GM19324 (cell line): ENCODE measurements around the gene FBXL17.

ENCODE experiments used
- ATAC-seq: cut with Tn5 transposase; IDR thresholded peaks from one replicate; pipeline ENCODE4 v1.9.1; 2021; ENCODE audit warnings: mild to moderate bottlenecking, moderate library complexity; ENCODE audit not compliant: unreplicated experiment, low FRiP score

FBXL17 gene

DNA sequence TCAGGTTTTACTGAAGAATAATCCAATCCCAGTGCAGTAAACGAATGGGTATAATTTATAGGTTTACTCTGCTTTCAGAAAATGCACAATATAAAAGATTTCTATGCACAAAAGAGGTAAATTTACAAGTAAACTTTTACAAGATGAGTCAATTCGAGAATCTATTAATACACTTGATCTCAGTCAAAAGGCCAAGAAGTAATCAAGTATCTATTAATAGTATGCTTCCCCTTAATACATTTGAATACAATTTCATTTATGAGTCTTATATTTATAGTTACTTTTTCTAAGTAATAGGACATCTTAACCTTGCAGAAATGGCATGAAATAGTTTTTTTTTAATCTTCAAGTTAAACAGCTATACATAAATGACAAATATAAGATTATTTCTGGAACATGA is 355.9 kb downstream of the FBXL17 start:
- ATAC-seq, result no peak

DNA sequence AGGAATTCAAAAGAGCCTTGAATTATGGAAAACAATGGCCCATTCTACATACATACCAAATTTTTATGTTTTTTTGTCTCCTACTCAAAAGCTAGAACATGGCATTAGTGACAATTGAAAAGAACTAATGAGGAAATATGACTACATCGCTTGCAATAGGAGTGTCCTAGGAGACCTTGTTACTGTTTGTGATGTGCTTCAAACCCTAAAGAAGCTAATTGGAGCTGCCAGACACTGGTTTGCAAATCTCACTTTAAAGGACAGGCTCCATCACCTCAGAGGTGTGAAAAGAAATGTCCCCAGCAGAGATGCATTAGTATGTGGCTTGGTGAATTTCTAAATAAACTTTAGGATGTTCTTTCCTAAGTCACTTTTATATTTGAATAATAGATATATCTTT is 356.9 kb downstream of the FBXL17 start:
- ATAC-seq, result no peak

GRCh38 chr5:108016101-108016500 is 365.8 kb downstream of the FBXL17 start:
- ATAC-seq, result no peak

DNA sequence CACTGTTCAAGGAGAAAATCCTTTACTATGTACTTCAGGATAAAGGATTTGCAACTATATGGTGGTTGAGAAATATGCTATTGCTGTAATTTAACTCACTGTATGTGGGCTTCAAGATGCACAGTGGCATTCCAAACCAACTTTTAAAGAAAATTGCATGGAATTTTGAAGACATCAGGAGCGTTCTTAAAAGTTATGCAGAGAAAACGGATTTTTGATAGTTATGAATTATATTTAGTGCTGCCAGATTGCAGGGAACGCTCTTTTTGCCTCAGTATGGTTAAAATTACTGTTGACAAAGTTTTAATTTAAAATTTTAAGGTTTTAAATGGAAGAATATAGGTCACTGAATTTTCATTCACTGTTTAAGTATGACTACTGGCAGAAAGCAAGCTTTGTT is 375.1 kb downstream of the FBXL17 start:
- no peak for ATAC-seq

- ATAC-seq, result peak; percentile 88
Observed at GRCh38 chr5:108003178-108003577, 378.7 kb downstream of the FBXL17 start.

DNA sequence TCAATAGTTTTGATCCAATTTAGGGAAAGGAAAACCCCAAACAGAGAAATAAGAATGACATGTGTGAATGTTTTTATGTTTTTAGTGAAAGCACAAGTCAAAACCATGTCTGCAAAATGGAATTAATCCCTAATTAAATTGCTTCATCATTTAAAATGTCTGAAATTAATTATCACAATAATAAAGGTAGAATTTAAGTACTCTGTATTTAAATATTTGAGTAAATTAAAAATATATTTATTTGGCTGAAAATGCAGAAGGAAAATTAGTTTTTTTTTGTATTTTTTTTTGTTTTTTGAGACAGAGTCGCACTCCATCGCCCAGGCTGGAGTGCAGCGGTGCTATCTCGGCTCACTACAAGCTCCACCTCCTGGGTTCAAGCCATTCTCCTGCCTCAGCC is 380.7 kb downstream of the FBXL17 start:
- ATAC-seq, result no peak

GRCh38 chr5:107997338-107997980 is 384.4 kb downstream of the FBXL17 start:
- ATAC-seq, result no peak

- ATAC-seq, result no peak
Observed at GRCh38 chr5:107993341-107993740, 388.6 kb downstream of the FBXL17 start.

GRCh38 chr5:107990881-107991810 is 390.8 kb downstream of the FBXL17 start:
- ATAC-seq, result peak; percentile 95

- ATAC-seq, result no peak
Observed at GRCh38 chr5:107985144-107985543, 396.8 kb downstream of the FBXL17 start.

DNA sequence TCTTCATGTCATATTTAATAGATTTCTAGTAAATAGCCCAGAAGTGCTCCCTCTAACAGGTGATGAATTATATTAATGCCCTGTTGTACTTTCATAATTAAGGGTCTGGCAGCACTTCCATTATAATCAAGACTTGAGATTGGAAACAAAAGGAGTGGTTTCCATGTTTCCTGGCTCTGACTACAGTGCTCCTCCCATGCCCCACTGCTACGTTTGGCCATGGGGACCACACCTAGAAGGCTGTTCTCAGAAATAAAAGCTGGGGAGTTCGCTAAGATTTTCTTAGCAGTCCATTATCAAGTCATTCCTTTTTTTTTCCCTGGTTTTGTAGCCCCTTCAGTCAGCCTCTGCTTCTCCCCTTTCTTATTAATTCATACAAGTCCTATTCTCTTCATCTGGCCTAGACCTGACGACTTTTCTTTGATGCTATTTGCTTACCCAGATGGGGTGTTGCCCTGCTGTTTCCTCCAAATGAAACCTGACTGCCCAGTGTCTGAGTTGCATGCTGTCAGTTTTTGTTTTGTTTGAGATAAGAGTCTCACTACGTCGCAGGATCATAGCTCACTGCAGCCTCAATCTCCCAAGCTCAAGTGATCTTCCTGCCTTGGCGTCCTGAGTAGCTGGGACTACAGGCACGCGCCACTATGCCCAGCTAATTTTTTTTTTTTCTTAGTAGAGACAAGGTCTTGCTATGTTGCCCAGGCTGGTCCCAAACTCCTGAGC is 399.0 kb downstream of the FBXL17 start:
- ATAC-seq, result no peak

DNA sequence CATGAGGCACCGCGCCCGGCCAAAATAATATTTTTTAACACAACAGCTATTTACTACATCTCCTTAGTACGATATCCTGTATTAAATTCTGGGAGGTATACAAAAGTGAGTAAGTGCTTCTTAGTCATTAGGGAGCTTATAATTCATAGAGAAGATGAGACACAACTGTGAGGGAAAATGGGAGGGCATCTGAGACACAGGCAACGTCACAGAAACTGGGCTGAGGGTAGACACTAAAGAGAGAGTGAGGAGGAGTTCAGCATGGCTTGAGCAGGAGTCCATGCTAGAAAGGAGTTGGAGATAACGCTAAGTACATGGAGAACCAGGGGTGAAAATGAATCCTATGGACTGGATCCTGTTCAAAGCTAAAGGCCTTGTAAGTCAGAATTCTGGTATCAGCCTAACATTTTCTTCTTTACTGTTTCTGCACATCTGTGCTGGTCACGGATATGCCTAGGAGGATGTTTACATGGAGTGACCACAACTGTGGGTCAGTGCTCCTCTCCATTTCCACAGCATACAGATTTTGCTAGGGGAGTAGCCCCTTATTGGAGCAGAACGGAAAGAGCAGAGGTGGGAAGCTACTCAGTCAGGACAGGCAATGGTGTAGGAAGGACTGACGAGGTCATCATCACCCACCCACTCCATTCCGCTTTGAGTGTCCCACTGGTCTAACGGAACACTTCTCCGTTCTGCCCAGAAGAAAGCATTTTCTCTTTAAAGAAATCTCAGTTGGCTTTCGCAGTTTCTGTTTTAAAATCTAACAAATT is 400.8 kb downstream of the FBXL17 start:
- ATAC-seq, result no peak

DNA sequence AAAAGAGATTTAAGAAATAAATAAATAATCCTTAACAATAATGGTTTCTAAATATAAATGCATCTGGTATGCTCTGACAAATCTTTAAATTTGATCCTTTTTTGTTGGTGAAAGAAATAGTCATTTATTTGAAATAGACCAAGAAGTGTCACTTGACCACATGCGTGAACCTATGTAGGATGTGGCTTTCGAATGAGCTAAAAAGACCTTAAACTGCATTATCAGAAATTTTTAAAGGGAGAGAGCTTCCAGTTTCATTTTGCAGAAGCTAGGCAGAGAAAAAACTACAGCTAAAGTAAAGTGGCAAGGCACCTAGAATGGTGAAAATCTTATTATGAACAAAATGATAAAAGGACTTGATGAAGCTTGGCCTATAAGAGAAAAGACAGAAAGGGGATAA is 402.0 kb downstream of the FBXL17 start:
- ATAC-seq, result no peak

GRCh38 chr5:107979291-107979690 is 402.6 kb downstream of the FBXL17 start:
- no peak for ATAC-seq

DNA sequence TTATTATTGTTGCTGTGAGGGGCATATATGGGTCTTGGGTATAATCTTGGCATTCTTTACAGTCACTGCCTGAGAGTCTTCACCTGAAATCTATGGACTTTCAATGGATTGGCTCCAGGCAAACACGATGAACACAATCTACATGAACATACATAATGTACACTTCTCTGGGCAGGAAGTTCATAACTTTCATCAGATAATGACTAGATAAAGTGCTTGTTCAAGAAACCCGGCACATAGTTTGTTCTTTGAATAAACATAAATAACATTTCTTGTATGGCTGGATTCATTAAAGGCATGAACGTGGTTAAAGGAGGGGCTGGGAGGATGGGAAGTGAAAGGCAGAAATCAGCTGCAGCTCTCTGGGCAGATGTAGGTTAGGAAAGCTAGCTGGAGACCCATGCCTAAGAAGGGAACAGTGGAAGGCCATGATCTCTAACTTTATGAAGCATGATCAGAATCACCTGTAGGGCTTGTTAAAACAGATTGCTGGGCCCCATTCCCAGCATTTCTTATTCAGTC is 404.3 kb downstream of the FBXL17 start:
- ATAC-seq, result no peak

DNA sequence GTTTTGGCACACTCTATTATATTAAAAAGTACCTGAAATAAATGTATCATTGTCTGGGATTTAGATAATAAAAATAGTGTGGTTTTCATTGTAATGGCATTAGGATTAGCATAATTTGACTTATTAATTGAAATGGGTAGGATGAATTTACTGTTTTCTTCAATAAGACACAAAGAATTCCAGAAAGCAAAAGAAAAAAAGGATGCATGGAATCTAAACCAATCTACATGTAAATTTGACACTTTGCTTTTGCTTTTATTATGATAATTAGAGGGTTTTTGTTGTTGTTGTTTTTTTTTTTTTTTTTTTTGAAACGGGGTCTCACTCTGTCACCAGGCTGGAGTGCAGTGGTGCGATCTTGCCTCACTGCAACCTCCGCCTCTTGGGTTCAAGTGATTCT is 406.3 kb downstream of the FBXL17 start:
- no peak for ATAC-seq

- ATAC-seq, result no peak
Observed at GRCh38 chr5:107971846-107972245, 410.1 kb downstream of the FBXL17 start.

DNA sequence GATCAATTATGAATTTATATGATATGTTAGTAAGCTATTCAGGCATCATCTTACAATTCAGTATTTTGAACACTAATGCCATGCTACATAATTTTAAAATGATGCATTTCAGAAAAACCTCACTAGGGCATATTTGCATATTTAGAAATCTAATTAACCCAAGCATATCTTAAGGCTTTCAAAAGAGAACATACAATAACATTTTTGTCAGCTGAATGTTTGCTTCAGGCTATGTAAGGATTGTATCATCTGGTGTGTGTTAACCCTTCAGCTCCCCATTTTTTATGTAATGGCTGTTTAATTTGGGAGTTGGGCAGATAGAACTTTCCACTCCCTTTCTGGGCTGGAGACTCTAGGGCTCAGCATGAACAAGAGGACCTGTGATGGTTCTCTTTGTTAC is 412.1 kb downstream of the FBXL17 start:
- ATAC-seq, result no peak

- ATAC-seq, result no peak
Observed at GRCh38 chr5:107968998-107969397, 412.9 kb downstream of the FBXL17 start.

DNA sequence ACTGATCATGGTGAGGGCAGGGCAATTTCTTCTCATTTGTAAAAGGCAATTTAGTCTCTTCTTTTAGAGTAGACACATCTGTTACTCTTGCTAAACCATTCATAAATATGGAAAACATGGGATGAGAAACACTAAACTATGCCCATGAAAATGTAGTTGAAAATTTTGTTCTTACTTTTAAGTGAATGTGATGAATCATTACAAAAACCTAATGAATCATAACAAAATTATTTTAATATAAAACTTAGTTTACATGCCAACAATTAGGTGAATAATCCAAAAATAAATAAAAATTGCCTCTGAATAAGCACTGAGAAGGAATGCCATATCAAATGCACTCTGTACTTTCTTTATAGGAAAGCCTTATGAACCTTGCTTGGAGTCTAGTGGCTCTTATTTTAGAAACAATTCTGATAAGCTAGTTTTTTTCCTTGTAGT is 413.5 kb downstream of the FBXL17 start:
- ATAC-seq, result no peak
